GM21786 (cell line): ENCODE data around the gene ABLIM2.

Source experiments
- ATAC-seq: cut with Tn5 transposase; IDR thresholded peaks from one replicate; pipeline ENCODE4 v1.9.1; 2021; ENCODE audit not compliant: unreplicated experiment

The ABLIM2 gene

DNA sequence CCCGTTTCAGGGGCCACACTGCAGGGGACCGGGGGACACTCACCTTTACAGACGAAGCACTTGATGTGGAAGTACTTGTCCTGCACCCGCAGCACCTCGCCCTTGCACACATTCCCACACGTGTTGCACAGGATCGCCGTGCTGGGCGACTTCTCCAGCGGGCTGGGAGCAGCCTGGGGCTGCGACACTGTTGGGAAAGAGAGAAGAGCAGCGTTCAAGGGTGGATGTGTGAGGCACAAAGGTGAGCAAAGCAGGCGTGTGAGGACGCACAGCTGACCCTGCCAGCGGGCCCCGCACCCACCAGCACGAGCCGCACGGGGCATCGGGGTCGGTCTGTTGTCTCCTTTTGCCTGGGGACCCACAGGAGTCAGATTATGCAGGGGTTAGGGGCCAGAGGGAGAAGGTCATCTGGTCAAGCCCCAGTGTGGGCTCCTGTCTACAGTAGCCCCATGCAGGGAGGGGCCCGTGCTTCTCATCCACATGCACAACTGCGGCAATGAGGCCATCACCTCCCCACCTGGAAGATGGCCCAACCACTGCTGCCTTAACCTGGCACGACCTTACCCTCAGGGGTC lies 52.1 kb downstream of the ABLIM2 start:
- ATAC-seq: no peak

DNA sequence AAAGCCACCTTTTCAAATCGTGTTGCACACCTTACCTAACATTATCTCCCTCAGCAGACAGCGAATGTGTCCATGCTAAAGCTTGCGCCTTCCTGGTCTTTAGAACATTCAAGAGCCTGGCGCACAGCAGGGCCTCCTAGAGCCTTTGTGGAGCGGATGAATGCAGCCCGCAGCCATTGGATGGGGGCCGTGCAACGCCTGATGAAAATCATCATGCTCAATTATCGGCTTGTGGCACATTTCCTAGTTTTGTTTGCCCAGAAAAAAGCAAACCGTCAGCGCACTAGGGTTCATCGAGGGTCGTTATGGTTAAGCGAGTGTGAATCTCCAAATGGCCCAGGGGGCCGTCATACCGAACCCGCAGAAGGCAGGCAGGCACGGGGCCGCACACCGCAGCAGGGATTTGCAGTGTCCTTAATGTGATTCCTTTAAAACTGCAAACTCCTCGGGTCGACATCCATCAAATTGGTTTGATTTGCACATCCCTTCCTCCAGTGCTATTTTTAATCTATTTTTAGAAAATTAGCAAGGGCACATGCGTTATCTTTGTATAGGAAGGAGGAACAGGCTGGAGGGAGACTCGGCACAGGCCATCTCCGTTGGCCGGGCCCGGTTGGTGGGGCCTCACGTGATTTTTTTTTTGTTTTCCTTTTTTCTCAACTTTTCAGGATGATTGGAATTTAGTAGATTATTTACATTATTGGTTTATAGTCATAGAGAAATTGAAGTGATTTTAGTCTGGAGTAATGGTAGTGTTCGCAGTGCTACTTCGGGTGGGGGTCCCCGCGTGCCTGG lies 53.1 kb downstream of the ABLIM2 start:
- no peak for ATAC-seq

DNA sequence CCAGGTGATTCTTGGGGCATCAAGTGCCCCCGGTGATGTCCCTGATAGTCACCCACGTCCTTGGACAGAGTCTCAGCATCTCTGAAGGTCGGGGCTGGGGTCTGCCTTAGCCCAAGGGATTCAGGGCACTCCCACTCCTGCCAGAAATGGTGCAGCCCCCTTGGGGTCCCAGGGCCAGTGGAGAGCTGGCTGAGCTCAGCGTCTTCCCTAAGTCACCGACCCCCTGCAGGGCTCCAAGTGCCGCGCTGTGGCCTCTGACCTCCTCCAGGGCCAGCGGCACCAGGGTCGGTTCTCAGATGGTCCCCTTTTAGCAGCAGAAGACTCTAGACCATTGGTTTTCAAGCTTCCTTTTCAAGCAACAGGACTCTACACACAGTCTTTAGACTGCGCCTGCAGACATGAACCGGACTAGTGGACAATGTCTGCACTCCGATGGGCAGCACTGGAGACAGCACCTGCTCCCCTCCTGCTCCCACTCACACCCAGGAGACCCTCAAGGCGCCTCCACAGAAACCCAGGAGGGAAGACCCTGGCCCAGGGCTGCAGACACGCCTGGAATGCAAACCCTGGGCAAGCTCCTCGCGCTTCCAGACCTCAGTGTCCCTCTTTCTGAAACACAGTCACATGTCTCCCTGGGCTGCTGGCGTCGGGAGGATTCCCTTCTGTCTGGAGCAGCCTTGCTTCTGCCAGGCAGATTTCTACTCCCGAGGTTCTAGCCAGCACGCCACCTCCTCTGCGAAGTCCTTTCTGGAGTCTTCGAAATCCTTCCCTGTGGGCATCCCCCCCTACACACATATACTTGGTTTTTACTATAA lies 53.9 kb downstream of the ABLIM2 start:
- ATAC-seq: no peak

DNA sequence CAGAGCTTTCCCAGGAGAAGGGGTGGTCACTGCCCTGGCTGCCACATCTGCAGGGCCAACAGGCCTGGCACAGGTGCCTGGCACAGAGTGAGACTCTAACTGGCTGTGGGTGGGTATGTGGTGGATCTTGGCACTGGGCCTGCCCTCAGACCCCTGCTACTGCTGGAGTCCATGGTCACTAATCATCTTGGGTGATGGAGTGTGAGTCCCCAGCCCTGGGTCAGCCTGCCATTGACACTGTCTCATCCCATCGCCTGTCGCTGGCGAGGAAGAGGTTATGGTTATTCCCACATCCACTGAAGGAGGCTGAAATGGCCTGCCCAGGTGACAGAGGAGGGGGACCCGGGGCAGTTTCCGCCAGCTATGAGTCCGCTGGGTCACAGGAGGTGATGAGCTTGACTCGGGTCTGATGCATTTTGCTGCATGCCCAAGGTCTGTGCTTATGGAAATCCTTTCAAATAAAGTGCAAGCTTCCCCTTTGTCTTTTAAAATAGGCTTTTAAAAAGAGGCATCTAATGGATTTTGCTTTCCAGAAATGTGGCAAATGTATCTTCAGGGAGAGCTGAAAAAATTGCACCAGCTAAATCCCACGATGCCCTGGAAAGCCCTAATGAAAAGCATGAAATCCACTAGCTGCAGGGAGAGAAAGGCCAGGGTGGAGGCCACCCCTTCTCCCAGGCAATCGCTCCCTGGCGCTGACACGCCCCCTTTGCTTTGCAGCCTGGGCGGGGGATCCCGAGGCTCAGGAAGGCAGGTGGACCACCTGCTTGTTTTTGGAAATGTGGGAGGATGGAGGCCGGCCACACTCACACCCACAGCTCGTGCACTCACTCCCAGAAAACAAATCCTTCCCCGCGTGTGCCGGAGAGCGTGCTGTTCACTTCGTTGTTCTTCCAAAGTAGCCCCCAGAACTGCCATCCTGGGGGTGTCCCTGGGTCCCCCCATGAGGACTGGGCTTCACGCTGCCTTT lies 54.9 kb downstream of the ABLIM2 start:
- no peak for ATAC-seq

DNA sequence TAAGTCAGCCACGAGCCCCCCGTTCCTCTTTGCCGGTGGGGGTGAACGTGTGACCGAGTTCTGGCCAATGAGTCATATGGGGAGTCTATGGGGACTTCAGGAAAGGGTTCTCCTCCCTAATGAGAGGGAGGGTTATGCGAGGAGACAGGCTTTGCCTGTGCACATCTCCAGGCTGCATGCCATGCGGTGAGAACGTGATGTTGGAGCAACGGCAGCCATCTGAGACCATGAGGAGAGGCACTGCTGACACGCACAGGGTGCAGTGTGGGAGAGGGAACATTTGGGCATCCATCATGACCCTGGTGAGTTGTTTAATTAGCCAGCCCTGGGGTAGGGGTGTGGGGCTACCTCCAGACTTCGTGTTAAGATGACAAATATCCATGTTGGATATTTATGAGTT lies 55.8 kb downstream of the ABLIM2 start:
- ATAC-seq: no peak

DNA sequence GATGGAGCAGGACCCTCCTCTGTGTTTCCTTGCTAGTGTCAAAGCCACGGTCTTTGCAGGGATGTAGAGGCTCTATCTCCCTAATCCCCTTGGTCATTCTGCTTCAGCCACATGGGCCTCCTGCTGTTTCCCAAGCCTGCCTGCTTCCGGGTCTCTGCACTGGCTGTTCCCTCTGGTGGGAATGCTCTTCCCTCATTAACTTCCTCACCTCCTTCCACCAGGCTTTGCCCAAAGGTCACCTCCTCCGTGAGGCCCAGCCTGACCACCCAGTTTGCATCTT lies 56.6 kb downstream of the ABLIM2 start:
- no peak for ATAC-seq

DNA sequence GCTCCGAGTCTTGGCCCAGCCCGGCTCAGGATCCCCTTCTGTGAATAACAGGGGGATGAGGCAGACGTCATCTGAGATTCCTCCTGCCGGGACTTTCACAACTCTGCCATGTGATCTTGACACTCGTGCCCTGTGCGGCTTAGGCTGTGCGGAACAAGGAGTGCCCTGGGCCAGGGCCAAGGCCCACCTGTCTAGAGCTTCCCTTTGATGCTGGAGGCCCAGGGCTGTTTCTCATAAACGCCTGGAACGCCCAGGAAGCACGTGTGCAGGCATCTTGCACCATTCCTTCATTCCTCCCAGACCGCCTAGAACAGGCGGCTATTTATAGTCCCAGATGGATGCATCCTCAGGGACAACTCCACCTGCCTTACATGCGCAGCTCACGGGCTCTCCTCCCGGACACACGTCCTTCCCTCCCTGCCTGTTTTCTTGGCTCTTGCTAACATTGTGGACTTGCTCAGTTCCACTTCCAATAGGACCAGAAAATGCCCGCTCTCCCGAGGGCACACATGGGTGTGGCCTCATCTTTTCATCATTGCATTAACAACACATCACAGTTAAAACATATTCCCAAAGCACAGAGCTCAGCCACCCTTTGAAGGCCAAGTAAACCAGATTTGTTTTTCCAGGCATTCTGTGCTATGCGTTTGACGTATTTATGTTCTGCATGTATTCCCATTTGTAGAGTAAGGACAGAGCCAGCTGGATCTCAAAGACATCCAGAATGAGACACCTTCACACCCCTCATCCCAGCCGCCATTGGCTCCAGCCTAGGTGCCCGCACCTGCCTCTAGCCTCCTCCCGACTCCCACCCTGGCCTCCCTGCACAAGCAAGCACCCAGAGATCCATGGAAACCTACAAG lies 57.2 kb downstream of the ABLIM2 start:
- ATAC-seq: no peak

DNA sequence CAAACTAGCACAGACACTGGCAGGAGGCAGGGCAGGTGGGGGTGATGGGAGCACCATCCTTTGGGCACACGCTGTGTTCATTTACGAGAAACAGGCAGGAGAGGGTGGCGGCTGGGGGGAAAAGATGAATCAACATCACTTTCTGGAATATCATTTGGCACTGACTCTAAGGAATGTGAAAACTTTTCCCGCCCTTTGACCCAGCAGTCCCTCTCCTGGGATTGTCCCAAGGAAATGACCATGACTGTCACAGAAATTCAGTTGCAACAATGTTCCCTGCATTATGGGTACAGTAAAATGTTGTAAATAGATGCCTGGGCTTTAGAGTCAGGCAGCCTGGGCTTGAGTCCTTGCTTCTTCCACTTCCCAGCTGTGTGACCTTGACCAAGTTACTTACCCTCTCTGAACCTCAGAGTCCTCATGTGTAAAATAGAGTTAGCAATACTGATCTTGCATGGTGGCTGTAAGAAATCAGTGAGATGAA lies 58.6 kb downstream of the ABLIM2 start:
- no peak for ATAC-seq

DNA sequence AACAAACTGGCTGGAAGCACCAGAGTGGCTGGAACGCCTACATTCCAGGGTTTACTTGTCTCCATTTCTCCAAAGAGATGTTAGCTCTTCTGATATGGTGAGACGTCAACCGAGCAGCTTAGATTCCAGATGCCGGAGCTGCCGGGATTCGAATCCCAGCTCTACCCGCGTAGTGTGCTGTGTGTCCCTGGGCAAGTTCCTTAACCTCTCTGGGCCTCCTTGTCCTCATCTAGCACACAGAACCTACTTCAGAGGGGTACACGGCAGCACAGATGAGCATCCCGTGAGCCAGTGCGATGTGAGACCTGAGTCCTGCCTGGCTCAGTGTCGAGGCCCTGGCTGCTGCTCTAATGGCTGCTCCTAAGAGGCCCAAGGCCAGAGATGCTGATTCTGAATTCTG lies 60.1 kb downstream of the ABLIM2 start:
- no peak for ATAC-seq

DNA sequence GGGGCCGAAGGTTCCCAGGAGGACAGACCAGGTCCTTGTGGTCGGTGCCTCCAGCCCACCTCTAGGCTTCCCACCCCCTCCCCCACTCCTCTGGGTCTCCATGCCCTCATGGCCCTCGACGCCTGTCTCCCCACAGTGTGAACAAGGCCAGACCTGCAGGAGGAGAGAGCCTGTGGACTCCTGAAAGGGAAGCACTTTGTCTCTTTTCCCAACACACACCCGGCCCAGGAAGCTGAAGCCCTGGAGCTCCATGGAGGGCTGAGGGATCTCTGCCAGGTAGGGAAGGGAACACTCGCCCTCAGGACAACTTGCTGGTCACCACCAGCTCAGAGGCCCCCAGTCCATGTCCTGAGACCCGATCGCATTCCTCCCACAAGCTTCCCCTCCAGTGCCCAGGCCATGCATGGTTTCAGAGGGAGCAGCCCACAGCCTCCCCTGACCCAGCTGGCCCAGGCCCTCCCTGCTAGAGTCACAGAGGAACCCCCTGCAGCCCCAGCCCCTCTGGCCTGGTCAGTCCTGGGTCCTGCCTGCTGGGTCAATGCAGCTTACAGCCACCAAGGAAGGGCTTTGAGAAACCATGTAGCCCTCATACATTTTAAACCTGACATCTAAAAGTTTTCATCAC lies 60.8 kb downstream of the ABLIM2 start:
- no peak for ATAC-seq

DNA sequence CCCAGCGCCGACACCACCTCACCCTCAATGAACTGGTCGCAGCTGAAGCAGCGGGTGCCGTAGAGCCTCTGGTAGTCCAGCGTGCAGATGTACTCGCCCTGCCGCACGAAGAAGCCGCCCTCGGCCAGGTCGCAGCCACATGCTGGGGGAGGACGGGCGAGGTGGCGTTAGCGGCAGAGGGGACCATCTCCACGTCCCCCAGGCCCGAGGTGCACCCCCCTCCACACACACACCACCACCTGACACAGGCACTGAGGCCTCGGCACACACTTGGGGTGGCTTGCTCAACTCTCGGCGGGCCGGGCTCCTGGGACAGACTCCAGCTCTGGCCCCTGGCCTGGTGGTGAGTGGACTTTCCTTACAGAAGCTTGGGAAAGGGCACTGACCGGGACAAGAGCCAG lies 61.5 kb downstream of the ABLIM2 start:
- no peak for ATAC-seq

DNA sequence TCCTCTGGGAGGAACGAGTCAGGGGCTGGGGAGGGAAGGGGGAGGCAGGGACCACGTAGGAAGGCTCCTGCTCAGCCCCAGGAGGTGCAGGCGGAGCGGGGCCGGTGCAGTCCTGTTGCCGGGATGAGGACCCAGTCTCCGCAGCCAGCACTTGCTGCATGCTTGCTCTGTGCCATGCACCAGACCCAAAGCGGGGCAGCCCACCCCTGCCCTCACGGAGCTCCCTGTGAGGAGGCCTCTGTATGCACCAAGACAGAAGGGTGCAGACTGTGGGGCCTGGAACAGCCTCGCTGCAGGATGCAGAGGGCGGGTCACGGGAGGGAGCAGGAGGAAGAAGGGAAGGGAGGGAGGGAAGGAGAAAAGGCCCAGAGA lies 61.9 kb downstream of the ABLIM2 start:
- ATAC-seq: no peak

DNA sequence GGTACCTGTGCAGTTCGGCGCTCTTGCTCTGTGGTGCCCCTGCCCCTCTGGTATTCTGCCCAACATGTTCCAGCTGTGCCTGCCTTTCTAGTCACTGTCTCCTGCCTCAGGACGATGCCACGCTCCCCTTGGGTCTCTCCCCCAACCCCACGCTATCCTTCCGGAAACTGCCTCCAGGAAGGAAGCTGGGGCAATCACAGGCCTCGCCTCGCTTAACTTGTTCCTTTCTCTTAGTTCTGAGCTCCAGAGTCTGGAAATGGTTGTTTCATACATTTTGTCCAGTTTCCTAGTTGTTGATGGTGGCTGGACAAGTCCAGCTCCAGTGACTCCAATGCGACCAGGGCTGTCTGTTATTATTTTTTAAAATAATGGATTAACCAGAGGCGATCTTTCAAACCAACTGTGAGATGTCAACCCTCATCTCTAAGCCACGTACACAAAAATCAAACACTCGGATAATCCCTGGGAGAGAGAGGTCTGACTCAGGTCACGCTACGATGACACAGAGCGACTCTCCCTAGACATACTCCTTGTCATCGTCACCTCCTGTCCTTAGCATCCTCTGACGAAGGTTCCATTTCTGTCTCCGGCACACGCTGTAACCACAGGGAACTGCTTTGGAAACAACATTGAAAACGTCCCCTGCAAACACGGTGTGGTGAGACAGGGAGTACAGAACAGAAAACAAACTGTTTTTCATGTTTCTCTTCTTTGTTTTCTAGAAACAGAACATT lies 62.5 kb downstream of the ABLIM2 start:
- ATAC-seq: no peak

DNA sequence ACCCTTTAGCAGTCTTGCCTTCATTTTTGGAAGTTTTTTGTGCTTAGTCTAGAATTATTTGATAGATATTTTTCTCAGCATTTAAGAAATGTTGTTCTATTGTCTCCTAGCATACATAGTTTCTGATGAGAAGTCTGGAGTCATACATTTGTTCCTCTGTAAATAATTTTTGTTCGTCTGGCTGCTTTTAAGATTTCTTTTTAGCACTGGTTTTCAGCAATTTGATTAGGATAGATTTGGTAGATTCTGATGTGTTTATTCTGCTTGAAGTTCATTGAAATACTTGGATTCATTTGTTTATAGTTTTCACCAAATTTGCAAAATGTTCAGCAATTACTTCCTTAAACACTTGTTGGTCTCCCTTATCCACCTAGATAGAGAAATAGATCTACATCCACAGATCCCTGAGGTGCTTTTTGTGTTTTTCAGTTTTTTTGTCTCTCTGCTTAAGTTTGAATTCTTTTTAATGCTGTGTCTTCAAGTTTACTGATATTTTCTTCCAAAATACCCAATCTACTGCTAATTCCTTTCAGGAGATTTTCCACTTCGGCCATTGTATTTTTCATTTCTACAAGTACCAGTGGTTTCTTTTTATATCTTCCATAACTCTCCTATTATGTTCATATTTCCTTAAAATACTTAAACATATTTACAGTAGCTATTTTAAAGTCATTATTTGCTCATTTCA lies 64.9 kb downstream of the ABLIM2 start:
- ATAC-seq: no peak

DNA sequence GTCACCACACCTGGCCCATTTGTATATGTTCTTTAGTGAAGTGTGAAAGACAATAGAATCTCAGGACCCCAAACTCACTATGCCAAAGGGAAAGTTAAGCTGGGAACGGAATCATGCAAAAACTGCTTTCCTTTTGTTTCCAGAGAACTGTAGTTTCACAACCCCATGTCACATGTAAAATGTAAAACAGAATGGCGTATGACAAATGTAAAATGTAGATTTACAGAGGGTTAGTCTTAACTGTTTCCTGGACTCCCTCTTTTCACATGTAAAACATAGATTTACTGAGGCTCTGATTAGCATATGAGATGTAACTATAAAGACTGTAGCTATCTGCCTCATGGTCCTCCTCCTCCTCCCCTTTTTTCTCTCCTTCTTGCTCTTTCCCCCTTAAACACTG lies 66.3 kb downstream of the ABLIM2 start:
- no peak for ATAC-seq

DNA sequence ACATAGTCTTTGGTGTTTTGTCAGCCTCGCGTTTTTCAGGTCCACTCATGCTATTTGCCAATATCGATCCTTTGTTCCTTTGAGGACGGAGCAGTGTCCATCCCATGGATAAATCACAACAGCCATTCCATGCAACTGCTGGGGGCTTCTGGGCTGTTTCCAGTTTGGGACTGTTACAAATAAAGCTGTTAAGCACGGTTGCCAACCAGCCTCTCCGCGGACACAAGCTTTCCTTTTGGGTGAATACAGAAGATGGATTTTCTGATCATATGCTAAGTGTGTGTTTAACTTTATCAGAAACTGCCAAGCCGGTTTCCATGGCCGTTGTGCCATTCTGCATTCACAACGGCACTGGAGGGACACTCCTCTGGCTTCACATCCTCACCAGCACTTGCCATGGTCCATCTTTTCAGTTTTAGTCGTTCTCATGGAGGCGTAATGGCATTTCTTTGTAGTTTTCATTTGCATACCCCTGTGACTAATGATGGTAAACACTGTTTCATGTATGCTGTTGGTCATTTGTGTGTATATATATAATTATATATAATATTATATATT lies 67.8 kb downstream of the ABLIM2 start:
- no peak for ATAC-seq

DNA sequence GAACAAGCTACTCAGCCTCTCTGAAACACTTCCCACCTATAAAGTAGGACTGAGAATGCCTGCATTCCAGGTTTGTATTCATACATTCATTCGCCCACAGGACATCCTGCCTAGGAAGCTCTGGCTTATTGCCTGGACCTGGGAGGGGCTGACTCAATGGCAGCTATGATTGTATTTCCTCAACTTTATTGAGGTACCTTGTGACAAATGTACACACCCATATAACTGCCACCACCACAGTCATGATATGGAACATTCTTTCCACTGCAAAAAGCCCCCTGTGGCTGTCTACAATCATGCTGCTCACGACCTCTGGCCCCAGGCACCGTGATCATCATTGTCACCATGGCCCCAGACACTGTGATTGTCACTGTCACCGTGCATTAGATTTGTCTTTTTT lies 68.3 kb downstream of the ABLIM2 start:
- no peak for ATAC-seq

DNA sequence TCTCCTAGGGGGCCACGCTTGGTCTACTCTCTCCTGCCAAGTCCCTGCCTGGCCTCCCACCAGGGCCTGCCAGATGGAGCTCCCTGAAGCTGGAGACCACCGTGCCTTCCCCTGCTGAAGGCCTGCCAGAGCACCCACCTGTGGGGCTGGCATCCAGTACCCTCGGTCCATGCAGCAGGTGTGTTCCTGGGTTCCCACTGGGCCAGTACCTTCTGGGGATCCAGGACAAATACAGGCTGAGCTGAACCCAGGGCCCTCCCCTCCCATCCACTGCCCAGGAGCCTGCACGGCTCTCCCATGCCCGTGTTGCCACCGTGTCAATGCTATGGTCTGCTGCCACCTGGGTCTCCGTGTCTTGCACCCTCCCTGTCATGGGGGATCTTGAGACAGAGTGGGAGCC lies 68.8 kb downstream of the ABLIM2 start:
- no peak for ATAC-seq
